Measurements from ENCODE around the gene SLC1A1.
"Not testable (repeated sequence)": the region's sequence is repeated elsewhere in the genome, so short reads cannot be mapped to it uniquely, and the experiment has no call there.

Gene SLC1A1

GRCh38 chr9:4588721-4589120 lies 98.5 kb downstream of the SLC1A1 start:
- no peak for TF ChIP-seq ZNF274 (IDR thresholded peaks at IDR 0.05; ENCODE audit: low read depth, low read length)
- H3K4me3 ChIP-seq (ENCODE audit: low read length), result no peak overlapping the region

GRCh38 chr9:4590430-4591122 lies 100.3 kb downstream of the SLC1A1 start:
- no peak overlapping the region for H3K4me3 ChIP-seq (ENCODE audit: low read length)
- no peak for TF ChIP-seq ZNF274 (IDR thresholded peaks at IDR 0.05; ENCODE audit: low read depth, low read length)

- TF ChIP-seq ZNF274 (IDR thresholded peaks at IDR 0.05; ENCODE audit: low read depth, low read length), result no peak
- H3K4me3 ChIP-seq (ENCODE audit: low read length), result no peak overlapping the region
Measured at GRCh38 chr9:4591123-4591500, 100.8 kb downstream of the SLC1A1 start.

GRCh38 chr9:4592295-4592694 lies 102.0 kb downstream of the SLC1A1 start:
- no peak for TF ChIP-seq ZNF274 (IDR thresholded peaks at IDR 0.05; ENCODE audit: low read depth, low read length)
- no peak overlapping the region for H3K4me3 ChIP-seq (ENCODE audit: low read length)

GRCh38 chr9:4592886-4593285 lies 102.6 kb downstream of the SLC1A1 start:
- no peak for TF ChIP-seq ZNF274 (IDR thresholded peaks at IDR 0.05; ENCODE audit: low read depth, low read length)
- H3K4me3 ChIP-seq (ENCODE audit: low read length), result no peak overlapping the region

- no peak overlapping the region for H3K4me3 ChIP-seq (ENCODE audit: low read length)
- no peak for TF ChIP-seq ZNF274 (IDR thresholded peaks at IDR 0.05; ENCODE audit: low read depth, low read length)
Measured at GRCh38 chr9:4594545-4594944, 104.3 kb downstream of the SLC1A1 start.

- TF ChIP-seq ZNF274 (IDR thresholded peaks at IDR 0.05; ENCODE audit: low read depth, low read length), result no peak
- no peak overlapping the region for H3K4me3 ChIP-seq (ENCODE audit: low read length)
Measured at GRCh38 chr9:4594994-4595393, 104.7 kb downstream of the SLC1A1 start.

- no peak overlapping the region for H3K4me3 ChIP-seq (ENCODE audit: low read length)
- no peak for TF ChIP-seq ZNF274 (IDR thresholded peaks at IDR 0.05; ENCODE audit: low read depth, low read length)
Measured at GRCh38 chr9:4596165-4596922, 106.1 kb downstream of the SLC1A1 start.

- no peak for TF ChIP-seq ZNF274 (IDR thresholded peaks at IDR 0.05; ENCODE audit: low read depth, low read length)
Measured at GRCh38 chr9:4600368-4600767, 110.1 kb downstream of the SLC1A1 start.

GRCh38 chr9:4603830-4604229 lies 113.6 kb downstream of the SLC1A1 start:
- H3K4me3 ChIP-seq (ENCODE audit: low read length), result no peak overlapping the region
- TF ChIP-seq ZNF274 (IDR thresholded peaks at IDR 0.05; ENCODE audit: low read depth, low read length), result no peak

More at GRCh38 chr9:4600368-4600767, 110.1 kb downstream of the SLC1A1 start:
- no peak overlapping the region for H3K4me3 ChIP-seq (ENCODE audit: low read length)

- H3K4me3 ChIP-seq (ENCODE audit: low read length), result no peak overlapping the region
- no peak for TF ChIP-seq ZNF274 (IDR thresholded peaks at IDR 0.05; ENCODE audit: low read depth, low read length)
Measured at GRCh38 chr9:4604678-4605095, 114.4 kb downstream of the SLC1A1 start.

- not testable (repeated sequence) for H3K4me3 ChIP-seq (ENCODE audit: low read length)
Measured at GRCh38 chr9:4606033-4606432, 115.8 kb downstream of the SLC1A1 start.

GRCh38 chr9:4614627-4615026 lies 124.4 kb downstream of the SLC1A1 start:
- TF ChIP-seq ZNF274 (IDR thresholded peaks at IDR 0.05; ENCODE audit: low read depth, low read length), result no peak
- H3K4me3 ChIP-seq (ENCODE audit: low read length), result no peak overlapping the region

- H3K4me3 ChIP-seq (ENCODE audit: low read length), result no peak overlapping the region
- no peak for TF ChIP-seq ZNF274 (IDR thresholded peaks at IDR 0.05; ENCODE audit: low read depth, low read length)
Measured at GRCh38 chr9:4615251-4615650, 125.0 kb downstream of the SLC1A1 start.

GRCh38 chr9:4615778-4616177 lies 125.5 kb downstream of the SLC1A1 start:
- no peak for TF ChIP-seq ZNF274 (IDR thresholded peaks at IDR 0.05; ENCODE audit: low read depth, low read length)
- H3K4me3 ChIP-seq (ENCODE audit: low read length), result no peak overlapping the region
